ENCODE results near the gene HIRIP3.
A peak's percentile ranks its signal among the peaks of the same experiment; 100 is the strongest.
"Not testable (repeated sequence)": the region's sequence is repeated elsewhere in the genome, so short reads cannot be mapped to it uniquely, and the experiment has no call there.

The HIRIP3 gene

DNA sequence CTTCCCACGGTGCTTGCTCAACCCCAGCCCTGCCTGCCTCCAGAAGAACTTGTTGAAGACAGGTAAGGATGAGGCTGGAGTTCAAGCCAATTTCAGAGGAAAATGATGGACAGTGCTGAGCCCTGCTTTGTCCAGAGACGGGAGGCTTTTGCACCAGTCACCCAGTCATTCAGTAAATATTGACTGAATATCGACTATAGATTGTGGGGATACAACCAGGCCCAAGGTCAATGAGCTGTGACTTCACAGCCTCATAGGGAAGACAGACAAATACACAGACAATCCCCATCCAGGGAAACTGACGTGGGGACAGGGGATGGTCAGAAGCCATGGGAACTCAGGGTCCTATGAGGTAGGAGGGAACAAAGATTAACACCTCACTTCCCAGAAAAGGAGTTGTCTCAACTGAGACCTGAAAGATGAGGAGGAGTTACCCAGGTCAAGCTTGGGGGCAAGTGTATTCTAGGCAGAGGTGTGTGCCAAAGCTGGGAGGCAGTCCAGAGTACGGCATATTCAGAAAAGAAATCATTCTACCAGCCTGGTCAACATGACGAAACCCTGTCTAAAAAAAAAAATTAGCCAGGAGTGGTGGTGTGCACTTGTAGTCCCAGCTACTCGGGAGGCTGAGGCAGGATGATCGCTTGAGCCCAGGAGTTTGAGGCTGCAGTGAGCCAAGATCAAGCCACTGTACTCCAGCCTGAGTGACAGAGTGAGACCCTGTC lies 21.3 kb upstream of the HIRIP3 start:
- no peak for DNase-seq

GRCh38 chr16:30015450-30015849 lies 20.0 kb upstream of the HIRIP3 start:
- not testable (repeated sequence) for DNase-seq

GRCh38 chr16:30012598-30012997 lies 17.2 kb upstream of the HIRIP3 start:
- not testable (repeated sequence) for DNase-seq

- no peak for DNase-seq
These were observed 16.5 kb upstream of the HIRIP3 start for GRCh38 chr16:30011714-30012504.

- DNase-seq = peak; percentile 16
These were observed 15.7 kb upstream of the HIRIP3 start, which contains the start of gene DOC2A for GRCh38 chr16:30010844-30011713. Gene DOC2A (minus strand): TSS chr16:30011027. CDS start chr16:30010222, 805 bp downstream.

- DNase-seq = no peak
These were observed 14.8 kb upstream of the HIRIP3 start for GRCh38 chr16:30009990-30010843.

- no peak for DNase-seq
These were observed 13.9 kb upstream of the HIRIP3 start for GRCh38 chr16:30009085-30009862.

DNA sequence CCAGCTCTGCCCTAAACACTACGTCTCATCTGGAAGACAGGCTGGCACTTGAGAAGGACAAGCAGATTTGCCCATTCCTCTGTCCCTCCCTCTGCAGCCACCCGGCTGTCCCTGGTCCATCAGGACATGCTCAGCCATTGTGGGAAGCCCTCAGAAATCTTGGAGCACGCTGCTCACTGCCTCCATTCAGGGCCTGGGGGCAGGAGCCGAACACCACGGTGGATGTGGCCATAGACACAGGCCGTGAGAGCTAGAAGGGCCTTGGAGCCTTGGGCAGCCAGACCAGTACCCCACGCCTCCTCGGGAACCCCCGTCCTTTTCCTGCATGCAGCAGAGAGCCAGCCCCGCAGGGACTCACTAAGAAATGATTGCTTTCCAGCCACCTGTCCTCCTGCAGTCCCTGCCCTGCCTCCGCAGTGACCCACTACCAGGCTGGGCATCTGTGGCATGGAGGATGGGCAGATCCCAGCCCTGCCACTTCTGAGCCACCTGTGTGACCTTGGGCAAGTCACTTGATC lies 12.0 kb upstream of the HIRIP3 start:
- no peak for DNase-seq

GRCh38 chr16:30006659-30007377 lies 11.4 kb upstream of the HIRIP3 start:
- no peak for DNase-seq

DNA sequence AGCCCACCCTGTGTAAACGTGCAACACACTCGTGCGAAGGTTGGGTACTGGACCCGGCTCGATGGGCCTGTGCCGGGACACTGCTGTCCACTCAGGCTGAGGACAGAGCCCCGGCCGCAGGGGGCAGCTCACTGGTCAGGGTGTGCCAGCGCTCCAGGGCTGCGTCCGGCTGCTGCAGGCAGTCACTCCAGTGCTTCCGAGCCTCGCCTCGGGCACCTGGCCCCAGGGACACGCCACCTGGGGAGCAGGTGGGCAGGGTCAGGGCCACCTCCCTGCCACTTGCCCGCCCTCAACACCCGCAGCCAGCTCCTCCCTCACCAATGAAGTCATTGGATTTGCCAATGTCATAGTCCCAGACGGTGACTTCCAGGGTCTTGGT lies 10.7 kb upstream of the HIRIP3 start:
- DNase-seq = no peak

GRCh38 chr16:30005341-30006094 lies 10.1 kb upstream of the HIRIP3 start:
- peak; percentile 38 for DNase-seq

- DNase-seq = no peak
These were observed 9.4 kb upstream of the HIRIP3 start for GRCh38 chr16:30004811-30005242.

DNA sequence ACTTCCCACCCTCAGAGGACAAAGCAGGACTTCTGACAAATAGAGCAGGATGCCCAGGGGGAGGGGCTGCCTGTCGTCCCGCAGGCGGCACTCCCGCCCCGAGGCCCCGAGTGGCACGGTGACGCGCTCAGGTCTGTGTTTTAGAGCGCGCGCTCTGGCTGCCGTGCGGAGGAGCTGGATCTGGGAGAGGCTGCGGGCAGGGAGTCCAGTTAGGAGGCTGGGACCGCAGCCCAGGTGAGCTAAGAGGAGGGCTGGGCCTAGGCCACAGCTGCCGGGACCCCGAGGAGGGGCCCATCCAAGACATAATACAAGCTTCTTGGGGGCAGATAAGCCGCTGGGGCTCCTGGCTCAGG lies 9.0 kb upstream of the HIRIP3 start:
- DNase-seq = no peak

- no peak for DNase-seq
These were observed 8.4 kb upstream of the HIRIP3 start for GRCh38 chr16:30003670-30004423.

DNA sequence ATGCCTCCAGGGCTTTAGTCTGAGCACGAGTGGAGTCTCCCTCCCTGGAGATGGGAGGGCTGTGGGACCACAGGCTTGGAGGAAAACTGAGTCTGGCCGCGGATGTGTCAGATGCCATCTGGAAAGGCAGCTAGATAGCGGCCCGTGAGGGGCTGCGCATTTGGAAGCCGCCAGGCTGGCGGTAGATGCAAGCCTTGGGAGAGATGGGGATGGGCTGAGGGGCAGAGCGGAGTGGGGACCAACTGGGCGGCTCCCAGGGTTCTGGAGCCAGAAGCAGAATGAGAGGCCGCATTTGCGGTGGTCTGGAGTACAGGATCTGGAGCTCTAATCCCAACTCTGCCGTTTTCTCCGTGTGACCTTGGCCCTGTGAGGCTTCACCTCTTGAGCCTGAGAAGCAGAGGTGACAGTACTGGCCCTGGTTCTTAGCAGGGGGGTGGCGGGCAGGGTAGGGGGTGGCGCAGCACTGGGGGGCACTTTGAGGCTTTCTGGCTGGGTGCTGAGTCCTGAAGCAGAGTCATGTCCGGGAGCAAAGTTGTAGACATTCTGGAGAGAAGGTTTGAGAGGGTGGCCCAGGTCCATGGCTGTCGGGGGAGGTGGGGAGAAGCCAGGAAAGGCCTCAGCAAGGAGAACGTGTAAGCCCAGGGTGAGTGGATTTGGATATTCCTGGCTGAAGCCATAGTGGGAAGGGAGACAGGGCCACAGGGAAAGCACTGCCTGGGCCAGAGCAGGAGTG lies 7.4 kb upstream of the HIRIP3 start:
- DNase-seq = no peak

- no peak for DNase-seq
These were observed 5.6 kb upstream of the HIRIP3 start for GRCh38 chr16:30000735-30001631.

DNA sequence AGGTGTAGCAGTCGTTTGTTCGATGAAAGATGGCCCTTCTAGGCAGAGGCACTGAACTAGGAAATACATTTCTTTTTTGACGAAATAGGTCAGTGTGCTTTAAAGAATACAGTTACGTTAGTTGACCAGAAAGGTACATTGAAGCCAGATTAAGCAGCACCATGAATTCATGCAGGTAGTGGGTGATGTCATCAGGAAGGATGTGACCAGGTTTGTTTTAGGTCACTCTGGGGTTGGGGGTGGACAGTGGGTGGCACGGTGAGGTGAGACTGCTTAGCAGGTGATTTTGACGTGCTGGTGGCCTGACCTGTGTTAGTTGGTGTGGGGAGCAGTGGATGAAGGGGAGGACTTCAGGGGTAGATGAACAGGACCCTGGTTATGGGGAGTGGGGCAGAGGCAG lies 4.2 kb upstream of the HIRIP3 start:
- no peak for DNase-seq

Measured in CD4-positive, alpha-beta T cell treated with Interferon gamma for 1 hour (primary cell).